GM23338 (cell line): ENCODE results near the gene OTUD5. TPM values are rescaled to one million over a fixed set of nuclear protein-coding genes. Genes with fewer than 3 reads are reported as not detected.

Source experiments
- ATAC-seq: fragments of 200-7000 bp; cut with Tn5 transposase; 3 replicates; pipeline ENCODE4 v1.9.1; 2020
- DNase-seq: peaks from one replicate; pipeline ENCODE4 v3.0.0-alpha.2; 2015; ENCODE audit warnings: low spot score
- H2AFZ ChIP-seq: fragments of 200-600 bp; sonication (generic); 2 replicates; pipeline ENCODE4 v1.8.0; 2016; ENCODE audit warnings: antibody characterized with exemption, mild to moderate bottlenecking, moderate library complexity
- H3F3A ChIP-seq: fragments of 200-600 bp; sonication (generic); replicated peaks from 2 replicates; pipeline ENCODE4 v1.8.0; 2017; ENCODE audit warnings: antibody characterized with exemption, mixed run types, low read depth
- H3K27ac ChIP-seq: fragments of 200-600 bp; sonication (generic); 2 replicates; pipeline ENCODE4 v1.6.1; 2016; ENCODE audit warnings: low read depth
- H3K27me3 ChIP-seq: fragments of 200-600 bp; sonication (generic); 2 replicates; pipeline ENCODE4 v1.8.0; 2016; ENCODE audit warnings: mild to moderate bottlenecking, mixed run types, moderate library complexity; ENCODE audit not compliant: insufficient read depth
- H3K36me3 ChIP-seq: fragments of 200-600 bp; sonication (generic); 2 replicates; pipeline ENCODE4 v1.8.0; 2016; ENCODE audit warnings: mild to moderate bottlenecking; ENCODE audit not compliant: insufficient read depth
- H3K4me1 ChIP-seq: fragments of 200-600 bp; sonication (generic); 2 replicates; pipeline ENCODE4 v1.8.0; 2016; ENCODE audit warnings: mild to moderate bottlenecking, moderate library complexity; ENCODE audit not compliant: insufficient read depth
- H3K4me2 ChIP-seq: fragments of 200-600 bp; sonication (generic); 2 replicates; pipeline ENCODE4 v1.7.1; 2017; ENCODE audit warnings: mixed run types
- H3K4me3 ChIP-seq: fragments of 200-600 bp; sonication (generic); 2 replicates; pipeline ENCODE4 v1.6.1; 2016; ENCODE audit warnings: mixed run types
- H3K79me2 ChIP-seq: fragments of 200-600 bp; sonication (generic); replicated peaks from 2 replicates; pipeline ENCODE4 v1.8.0; 2017; ENCODE audit warnings: mild to moderate bottlenecking; ENCODE audit not compliant: insufficient read depth
- H3K9me2 ChIP-seq: fragments of 200-600 bp; sonication (generic); 2 replicates; pipeline ENCODE4 v1.8.0; 2017; ENCODE audit not compliant: insufficient read depth
- H4K20me1 ChIP-seq: fragments of 200-600 bp; sonication (generic); replicated peaks from 2 replicates; pipeline ENCODE4 v1.8.0; 2017; ENCODE audit warnings: mild to moderate bottlenecking; ENCODE audit not compliant: insufficient read depth
- H3K27ac Mint-ChIP-seq: 2 replicates; pipeline ENCODE4 v1.8.0; 2020; ENCODE audit warnings: inconsistent platforms, mild to moderate bottlenecking, moderate library complexity, mixed read lengths
- H3K27me3 Mint-ChIP-seq: 3 replicates; pipeline ENCODE4 v1.8.0; 2022; ENCODE audit warnings: low read depth, mild to moderate bottlenecking, moderate library complexity, mixed read lengths, inconsistent platforms; ENCODE audit not compliant: insufficient read depth, poor library complexity
- H3K36me3 Mint-ChIP-seq: 3 replicates; pipeline ENCODE4 v1.8.0; 2021; ENCODE audit warnings: low read depth, mild to moderate bottlenecking, inconsistent platforms, moderate library complexity, mixed read lengths
- H3K4me1 Mint-ChIP-seq: 3 replicates; pipeline ENCODE4 v1.8.0; 2020; ENCODE audit warnings: mild to moderate bottlenecking, inconsistent platforms, mixed read lengths
- H3K4me3 Mint-ChIP-seq: 3 replicates; pipeline ENCODE4 v1.8.0; 2021; ENCODE audit warnings: moderate library complexity, mild to moderate bottlenecking, inconsistent platforms, mixed read lengths
- H3K9me3 Mint-ChIP-seq: 3 replicates; pipeline ENCODE4 v1.8.0; 2020; ENCODE audit warnings: moderate library complexity, mild to moderate bottlenecking, inconsistent platforms, mixed read lengths
- CREB1 ChIP-seq: fragments of 250-450 bp; sonication (Bioruptor Pico); IDR thresholded peaks from 2 replicates; pipeline ENCODE4 v1.5.0; 2020; ENCODE audit warnings: low read depth, mild to moderate bottlenecking, moderate library complexity
- CTCF ChIP-seq, 2 experiments: fragments of 200-600 bp in 1 of 2; sonication (generic) in 1 of 2; conservative IDR thresholded peaks; 2 replicates each; pipeline versions ENCODE4 v1.5.1 to v1.6.1; 2016 to 2017; ENCODE audit warnings: antibody characterized with exemption in 2 of 2, low read depth in 2 of 2, mild to moderate bottlenecking in 2 of 2, moderate library complexity in 1 of 2
- EZH2 ChIP-seq: fragments of 200-600 bp; sonication (generic); IDR thresholded peaks from one replicate; pipeline ENCODE4 v1.8.0; 2017; ENCODE audit warnings: antibody characterized with exemption, mild to moderate bottlenecking, low read depth; ENCODE audit not compliant: unreplicated experiment
- JUNB ChIP-seq: IDR thresholded peaks from one replicate; pipeline ENCODE4 v1.6.1; 2016; ENCODE audit warnings: antibody characterized with exemption; ENCODE audit not compliant: unreplicated experiment
- REST ChIP-seq: IDR thresholded peaks from one replicate; pipeline ENCODE4 v1.6.1; 2018; ENCODE audit warnings: antibody characterized with exemption; ENCODE audit not compliant: unreplicated experiment
- STAT1 ChIP-seq: IDR thresholded peaks from one replicate; pipeline ENCODE4 v1.6.1; 2016; ENCODE audit warnings: antibody characterized with exemption; ENCODE audit not compliant: unreplicated experiment
- ZNF331 ChIP-seq: fragments of 250-450 bp; sonication (Bioruptor Pico); IDR thresholded peaks from 2 replicates; pipeline ENCODE4 v1.5.0; 2020; ENCODE audit warnings: low read depth, mild to moderate bottlenecking, moderate library complexity
- ZNF462 ChIP-seq: fragments of 250-450 bp; sonication (Bioruptor Pico); IDR thresholded peaks from 2 replicates; pipeline ENCODE4 v1.5.0; 2020; ENCODE audit warnings: mild to moderate bottlenecking, moderate library complexity
- polyA plus RNA-seq: library from polyadenylated mRNA; unstranded; fragments of >200 nt; fragmentation: Nextera tagmentation; extraction: Ambion mirVana; gene quantifications from 2 replicates; pipeline ENCODE4 v1.2.1, GENCODE V29; 2016
- total RNA-seq: library from RNA; depleted of rRNA; stranded (reverse); fragments of >200 nt; shearing (Covaris generic); gene quantifications from 2 replicates; pipeline ENCODE4 v1.2.3, GENCODE V29; 2014

Gene OTUD5
- total and polyA plus RNA-seq, 2 experiments from 2014 or later: 23.5 to 56.5 TPM

- Mint-ChIP-seq H3K36me3 (peaks cover 60% of the 10 kb centered on the region), H3K27me3 (peaks cover 2% of the 10 kb centered on the region), H3K4me3 (no peak overlapping the region), H3K4me1 (peaks cover 11% of the 10 kb centered on the region; the same call in 2 of the 3 replicates), H3K27ac (no peak overlapping the region), H3K9me3 (no peaks in the 10 kb centered on the region; the same call in 1 of the 3 replicates)
- H3K9me2 ChIP-seq: no peaks in the 10 kb centered on the region
- no peaks in the 10 kb centered on the region for H3K4me1 ChIP-seq
- DNase-seq (no peak), ATAC-seq (no peak)
- no peaks in the 10 kb centered on the region for H4K20me1 ChIP-seq
- no peaks in the 10 kb centered on the region for H3K79me2 ChIP-seq
- H3F3A ChIP-seq: no peaks in the 10 kb centered on the region
- TF ChIP-seq EZH2 (no peak), STAT1 (no peak), REST (no peak), JUNB (no peak), CTCF (conservative IDR thresholded peaks at IDR 0.05; ENCODE audit: low read depth in 2 of 2) (no peak), CREB1 (CRISPR knock-in tag) (no peak), ZNF462 (no peak), ZNF331 (no peak)
- no peaks in the 10 kb centered on the region for H3K27me3 ChIP-seq
- H3K4me3 ChIP-seq: no peak overlapping the region
- no peak overlapping the region for H3K27ac ChIP-seq
- H2AFZ ChIP-seq: no peak overlapping the region
- no peak overlapping the region for H3K4me2 ChIP-seq
- H3K36me3 ChIP-seq: no peaks in the 10 kb centered on the region
Measured at GRCh38 chrX:48976086-48976485, 18.7 kb upstream of the OTUD5 start.
